SK-N-SH (cell line): ENCODE results near the gene SCART1.
"Not testable (repeated sequence)": the region's sequence is repeated elsewhere in the genome, so short reads cannot be mapped to it uniquely, and the experiment has no call there.

ENCODE experiments used
- CTCF ChIP-seq: fragments of 200-600 bp; sonication (generic); IDR thresholded peaks from 2 replicates; pipeline ENCODE4 v1.6.1; 2017; ENCODE audit warnings: antibody characterized with exemption, mild to moderate bottlenecking, moderate library complexity
- EZH2phosphoT487 ChIP-seq: fragments of 200-600 bp; sonication (generic); IDR thresholded peaks from 2 replicates; pipeline ENCODE4 v1.6.1; 2017; ENCODE audit warnings: low read depth, mixed run types, mild to moderate bottlenecking, antibody characterized with exemption, moderate library complexity, borderline replicate concordance
- POLR2AphosphoS5 ChIP-seq: IDR thresholded peaks from 2 replicates; pipeline ENCODE4 v1.6.1; 2012; ENCODE audit warnings: low read depth, low read length
- RAD21 ChIP-seq: IDR thresholded peaks from 2 replicates; pipeline ENCODE4 v1.6.1; 2012; ENCODE audit warnings: mild to moderate bottlenecking, low read length
- REST ChIP-seq: IDR thresholded peaks from 2 replicates; pipeline ENCODE4 v1.6.1; 2012; ENCODE audit warnings: mild to moderate bottlenecking, low read depth, low read length, moderate library complexity
- RFX5 ChIP-seq: IDR thresholded peaks from 2 replicates; pipeline ENCODE4 v1.6.1; 2012; ENCODE audit warnings: mild to moderate bottlenecking, improper control_type of control experiment, low read length
- RXRA ChIP-seq: IDR thresholded peaks from 2 replicates; pipeline ENCODE4 v1.4.0; 2012; ENCODE audit warnings: low read depth, mild to moderate bottlenecking, borderline replicate concordance
- SIN3A ChIP-seq: IDR thresholded peaks from 2 replicates; pipeline ENCODE4 v1.6.1; 2012; ENCODE audit warnings: low read depth, mild to moderate bottlenecking, low read length, moderate library complexity, borderline replicate concordance
- TAF1 ChIP-seq: IDR thresholded peaks from 2 replicates; pipeline ENCODE4 v1.6.1; 2012; ENCODE audit warnings: low read depth, mild to moderate bottlenecking, low read length, moderate library complexity, borderline replicate concordance
- TCF12 ChIP-seq: IDR thresholded peaks from 2 replicates; pipeline ENCODE4 v1.4.0; 2012
- TF ChIP-seq, protein P1 (sequence below): IDR thresholded peaks from 2 replicates; pipeline ENCODE4 v1.4.0; 2012; ENCODE audit warnings: low read depth, borderline replicate concordance
- TF ChIP-seq, protein P2 (sequence below): IDR thresholded peaks from 2 replicates; pipeline ENCODE4; 2012
- TF ChIP-seq, protein P3 (sequence below): IDR thresholded peaks from 2 replicates; pipeline ENCODE4 v1.4.0; 2012; ENCODE audit warnings: low read depth

DNA sequence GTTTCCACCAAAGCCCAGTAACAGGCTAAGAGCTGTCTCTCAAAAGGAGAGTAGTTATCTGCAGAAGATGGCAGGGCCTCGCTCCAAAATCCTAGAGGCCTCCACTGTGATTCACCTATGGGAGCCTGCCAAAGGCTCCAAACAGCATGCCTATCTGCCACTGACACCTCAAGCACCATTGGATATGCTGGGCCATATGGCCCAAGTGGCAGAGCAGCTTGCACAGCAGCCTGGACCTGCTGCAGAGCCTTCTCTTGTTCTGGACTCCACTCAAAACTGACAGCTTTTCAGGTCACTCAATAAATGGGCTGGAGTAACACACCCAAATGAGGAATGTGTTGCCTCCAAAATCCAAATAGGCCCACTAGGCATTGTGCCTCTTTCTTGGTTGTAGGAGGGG, 45.4 kb downstream of the SCART1 start:
- TF ChIP-seq SIN3A, POLR2AphosphoS5, CTCF, RAD21, REST, RFX5, RXRA, TAF1, EZH2phosphoT487, TCF12: not testable (repeated sequence)
- TF ChIP-seq, protein P1, sequence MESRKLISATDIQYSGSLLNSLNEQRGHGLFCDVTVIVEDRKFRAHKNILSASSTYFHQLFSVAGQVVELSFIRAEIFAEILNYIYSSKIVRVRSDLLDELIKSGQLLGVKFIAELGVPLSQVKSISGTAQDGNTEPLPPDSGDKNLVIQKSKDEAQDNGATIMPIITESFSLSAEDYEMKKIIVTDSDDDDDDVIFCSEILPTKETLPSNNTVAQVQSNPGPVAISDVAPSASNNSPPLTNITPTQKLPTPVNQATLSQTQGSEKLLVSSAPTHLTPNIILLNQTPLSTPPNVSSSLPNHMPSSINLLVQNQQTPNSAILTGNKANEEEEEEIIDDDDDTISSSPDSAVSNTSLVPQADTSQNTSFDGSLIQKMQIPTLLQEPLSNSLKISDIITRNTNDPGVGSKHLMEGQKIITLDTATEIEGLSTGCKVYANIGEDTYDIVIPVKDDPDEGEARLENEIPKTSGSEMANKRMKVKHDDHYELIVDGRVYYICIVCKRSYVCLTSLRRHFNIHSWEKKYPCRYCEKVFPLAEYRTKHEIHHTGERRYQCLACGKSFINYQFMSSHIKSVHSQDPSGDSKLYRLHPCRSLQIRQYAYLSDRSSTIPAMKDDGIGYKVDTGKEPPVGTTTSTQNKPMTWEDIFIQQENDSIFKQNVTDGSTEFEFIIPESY, result not testable (repeated sequence)
- TF ChIP-seq, protein P2, sequence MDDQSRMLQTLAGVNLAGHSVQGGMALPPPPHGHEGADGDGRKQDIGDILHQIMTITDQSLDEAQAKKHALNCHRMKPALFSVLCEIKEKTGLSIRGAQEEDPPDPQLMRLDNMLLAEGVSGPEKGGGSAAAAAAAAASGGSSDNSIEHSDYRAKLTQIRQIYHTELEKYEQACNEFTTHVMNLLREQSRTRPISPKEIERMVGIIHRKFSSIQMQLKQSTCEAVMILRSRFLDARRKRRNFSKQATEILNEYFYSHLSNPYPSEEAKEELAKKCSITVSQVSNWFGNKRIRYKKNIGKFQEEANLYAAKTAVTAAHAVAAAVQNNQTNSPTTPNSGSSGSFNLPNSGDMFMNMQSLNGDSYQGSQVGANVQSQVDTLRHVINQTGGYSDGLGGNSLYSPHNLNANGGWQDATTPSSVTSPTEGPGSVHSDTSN, result not testable (repeated sequence)
- TF ChIP-seq, protein P3, sequence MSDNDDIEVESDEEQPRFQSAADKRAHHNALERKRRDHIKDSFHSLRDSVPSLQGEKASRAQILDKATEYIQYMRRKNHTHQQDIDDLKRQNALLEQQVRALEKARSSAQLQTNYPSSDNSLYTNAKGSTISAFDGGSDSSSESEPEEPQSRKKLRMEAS, result not testable (repeated sequence)
